NCI-H446 (cell line): ENCODE results near the gene MAGEA1.
"Not testable (repeated sequence)": the region's sequence is repeated elsewhere in the genome, so short reads cannot be mapped to it uniquely, and the experiment has no call there.

Experiments
- DNase-seq, 2 experiments: peaks; one replicate each; lab custom pipeline; 2025; lab: John Stamatoyannopoulos, UW

Gene MAGEA1

GRCh38 chrX:153179131-153179530 is at the start of gene MAGEA1:
MAGEA1 (plus strand) TSS chrX:153179284; CDS start chrX:153182390, 3,106 bp downstream.
- DNase-seq, result peak in 1 of 2 experiments; percentile 51

- not testable (repeated sequence) for DNase-seq
Measured at GRCh38 chrX:153132924-153133323, 46.2 kb upstream of the MAGEA1 start.

- not testable (repeated sequence) for DNase-seq
Measured at GRCh38 chrX:153139074-153139473, 40.0 kb upstream of the MAGEA1 start.

- not testable (repeated sequence) for DNase-seq
Measured at GRCh38 chrX:153146288-153146687, 32.8 kb upstream of the MAGEA1 start.

- DNase-seq, result no peak
Measured at GRCh38 chrX:153153516-153153915, 25.6 kb upstream of the MAGEA1 start.

GRCh38 chrX:153157450-153157849 is 21.6 kb upstream of the MAGEA1 start:
- no peak for DNase-seq

GRCh38 chrX:153158319-153158718 is 20.8 kb upstream of the MAGEA1 start:
- no peak for DNase-seq

GRCh38 chrX:153161952-153162351 is 17.1 kb upstream of the MAGEA1 start:
- DNase-seq, result no peak

- DNase-seq, result no peak
Measured at GRCh38 chrX:153164733-153165132, 14.4 kb upstream of the MAGEA1 start.

- DNase-seq, result not testable (repeated sequence)
Measured at GRCh38 chrX:153168423-153168822, 10.7 kb upstream of the MAGEA1 start.

- no peak for DNase-seq
Measured at GRCh38 chrX:153181822-153182221, 2.7 kb downstream of the MAGEA1 start.

GRCh38 chrX:153184787-153185186 is 5.7 kb downstream of the MAGEA1 start:
- DNase-seq, result no peak

GRCh38 chrX:153190381-153190780 is 11.3 kb downstream of the MAGEA1 start:
- no peak for DNase-seq

- DNase-seq, result no peak
Measured at GRCh38 chrX:153200462-153200861, 21.4 kb downstream of the MAGEA1 start.

- DNase-seq, result no peak
Measured at GRCh38 chrX:153206425-153207046, 27.5 kb downstream of the MAGEA1 start.

GRCh38 chrX:153209347-153209746 is 30.3 kb downstream of the MAGEA1 start:
- no peak for DNase-seq

GRCh38 chrX:153214934-153215333 is 35.9 kb downstream of the MAGEA1 start:
- no peak for DNase-seq

- DNase-seq, result no peak
Measured at GRCh38 chrX:153216926-153217325, 37.8 kb downstream of the MAGEA1 start.

GRCh38 chrX:153225438-153226098 is 46.5 kb downstream of the MAGEA1 start:
- DNase-seq, result no peak

GRCh38 chrX:153226344-153227185 is 47.5 kb downstream of the MAGEA1 start:
- DNase-seq, result no peak
